Erythroblast (primary cell): ENCODE data around the gene GJB3.

ENCODE experiments used
- GATA1 ChIP-seq: IDR thresholded peaks from 2 replicates; pipeline ENCODE4 v1.6.1; 2011; ENCODE audit warnings: low read depth, mild to moderate bottlenecking, control low read depth, low read length, moderate library complexity
- POLR2A ChIP-seq: IDR thresholded peaks from 2 replicates; pipeline ENCODE4 v1.6.1; 2011; ENCODE audit warnings: mild to moderate bottlenecking, low read length

DNA sequence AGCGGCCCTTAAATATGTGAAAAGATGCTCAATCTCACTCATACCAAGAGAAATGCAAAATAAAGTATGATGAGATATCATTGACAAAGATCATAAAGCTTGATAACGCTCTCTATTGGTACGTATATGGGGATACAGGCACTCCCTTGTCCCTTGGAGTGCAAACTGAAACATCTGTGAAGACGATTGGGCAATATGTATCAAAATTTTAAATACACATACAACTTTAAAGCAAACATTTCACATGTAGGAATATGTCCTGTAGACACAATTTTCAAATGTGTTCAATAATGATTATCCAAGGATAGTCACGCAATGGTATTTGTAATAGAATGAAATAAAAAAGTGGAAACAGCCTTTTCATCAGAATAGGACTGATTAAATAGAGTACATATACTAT lies 2.0 kb upstream of the GJB3 start:
- no peak for TF ChIP-seq POLR2A
- TF ChIP-seq GATA1 = no peak
